Iris pigment epithelial cell (primary cell): ENCODE measurements around the gene MYBPC3.

ENCODE experiments used
- DNase-seq: peaks from one replicate; pipeline ENCODE4 v3.0.0-alpha.2; 2011; ENCODE audit warnings: low read depth

MYBPC3 gene

DNA sequence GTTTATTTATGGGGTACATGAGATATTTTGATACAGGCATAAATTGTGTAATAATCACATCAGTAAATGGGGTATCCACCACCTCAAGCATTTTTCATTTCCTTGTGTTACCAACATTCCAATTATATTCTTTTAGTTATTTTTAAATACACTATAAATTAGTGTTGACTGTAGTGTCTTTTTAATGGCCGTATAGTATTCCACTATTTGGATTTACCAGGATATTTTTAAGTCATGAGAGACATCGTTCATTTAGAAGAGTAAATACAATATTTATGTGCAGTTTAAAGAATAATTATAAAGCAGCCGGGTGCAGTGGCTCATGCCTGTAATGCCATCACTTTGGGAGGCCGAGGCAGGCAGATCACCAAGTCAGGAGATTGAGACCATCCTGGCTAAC lies 32.0 kb upstream of the MYBPC3 start:
- no peak for DNase-seq

DNA sequence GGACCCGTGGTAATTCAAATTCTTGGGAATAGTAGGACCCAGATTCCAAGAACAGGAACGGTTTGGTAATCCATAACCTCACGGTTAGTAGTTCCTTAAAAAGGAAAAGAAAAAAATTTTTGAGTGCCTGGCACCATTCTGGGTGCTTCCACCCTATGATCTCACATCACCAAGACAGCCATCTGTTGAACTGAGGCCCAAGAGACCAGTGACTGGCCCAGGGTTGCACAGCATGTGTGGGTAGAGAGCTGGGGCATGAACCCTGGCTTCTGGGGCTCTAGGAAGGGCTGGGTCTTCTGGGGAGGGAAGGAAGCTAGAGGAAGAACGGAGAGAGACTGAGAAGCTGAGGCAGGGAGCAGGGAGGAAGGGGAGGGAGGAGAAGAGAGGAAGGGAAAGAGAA lies 30.6 kb upstream of the MYBPC3 start:
- no peak for DNase-seq

DNA sequence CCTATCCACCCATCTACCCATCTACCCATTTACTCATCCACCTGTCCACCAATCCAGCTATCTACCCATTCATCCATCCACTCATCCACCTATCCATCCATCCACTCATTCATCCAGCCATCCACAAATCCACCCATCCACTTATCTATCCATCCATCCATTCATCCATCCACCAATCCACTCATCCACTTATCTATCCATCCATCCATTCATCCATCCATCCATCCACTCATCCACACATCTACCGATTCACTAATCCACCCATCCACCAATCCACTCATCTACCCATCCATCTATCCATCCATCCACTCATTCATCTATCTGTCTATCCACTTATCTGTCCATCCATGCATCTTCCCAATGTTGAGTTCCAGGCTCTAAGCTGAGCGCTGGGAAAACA lies 27.6 kb upstream of the MYBPC3 start:
- DNase-seq: no peak

DNA sequence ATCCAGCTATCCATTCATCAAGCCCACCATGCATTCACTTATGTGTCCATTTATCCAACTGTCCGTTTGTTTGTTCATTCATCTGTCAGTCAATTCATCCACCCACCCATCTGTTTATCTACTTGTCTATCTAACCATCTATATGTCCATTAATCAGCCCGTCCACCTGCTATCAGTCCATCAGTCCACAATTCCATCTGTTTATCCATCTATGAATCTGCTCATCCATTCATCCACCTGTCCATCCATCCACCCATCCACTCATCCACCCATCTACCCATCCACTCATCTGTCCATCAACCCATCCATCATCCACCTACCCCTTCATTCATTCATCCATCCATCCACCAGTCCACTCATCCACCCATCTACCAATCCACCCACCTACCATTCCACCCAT lies 26.8 kb upstream of the MYBPC3 start:
- no peak for DNase-seq

DNA sequence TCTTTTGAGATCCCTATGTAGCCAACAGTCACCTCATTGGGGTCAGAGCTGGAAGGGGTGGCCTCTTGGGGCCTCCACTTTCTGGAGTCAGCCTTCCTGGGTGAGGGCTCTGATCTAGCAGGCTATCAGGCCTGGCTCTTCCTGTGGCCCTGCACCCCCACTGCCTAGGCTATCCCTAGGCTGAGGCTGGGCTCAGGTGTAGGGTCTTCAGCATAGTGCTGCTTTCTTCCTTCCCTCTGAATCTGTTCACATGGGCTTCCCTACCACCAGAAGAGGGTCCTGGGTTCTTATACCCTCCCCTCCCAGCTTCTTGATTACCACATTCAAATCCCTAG lies 26.3 kb upstream of the MYBPC3 start:
- DNase-seq: no peak

DNA sequence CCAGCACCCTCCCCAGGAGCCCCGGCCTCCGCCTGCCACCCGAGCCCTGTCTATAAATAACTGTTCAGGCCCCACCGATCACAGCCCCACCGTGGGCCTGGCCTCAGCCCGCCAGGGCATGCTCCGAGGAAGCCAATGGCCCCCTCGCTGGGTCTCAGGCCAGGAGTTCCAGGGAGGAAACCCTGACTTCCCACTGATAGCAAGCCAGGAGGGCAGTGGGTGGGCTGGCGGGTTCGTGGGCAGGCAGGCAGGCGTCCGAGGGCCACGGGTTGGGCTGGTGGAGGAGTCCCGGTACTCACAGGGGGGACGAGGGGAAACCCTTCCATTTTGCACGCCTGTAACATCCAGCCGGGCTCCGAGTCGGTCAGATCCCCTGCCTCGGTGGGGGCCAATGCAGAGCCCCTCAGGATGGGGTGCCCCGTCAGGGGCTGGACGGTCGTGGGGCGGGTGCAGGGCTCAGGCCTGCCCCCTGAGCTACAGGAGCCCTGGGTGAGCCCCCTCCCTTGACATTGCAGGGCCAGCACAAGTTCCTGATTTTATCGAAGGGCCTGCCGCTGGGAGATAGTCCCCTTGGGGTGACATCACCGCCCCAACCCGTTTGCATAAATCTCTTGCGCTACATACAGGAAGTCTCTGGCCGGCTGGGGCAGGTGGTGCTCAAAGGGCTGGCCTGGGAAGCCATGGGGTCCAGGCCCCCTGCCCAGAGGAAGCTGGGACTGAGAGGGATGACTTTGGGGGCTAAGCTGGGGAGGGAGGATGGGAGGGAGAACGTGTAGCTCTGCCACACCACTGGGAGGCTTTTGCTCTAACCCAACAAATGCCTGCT lies 25.7 kb upstream of the MYBPC3 start, which contains the start of gene SPI1:
TSS of gene SPI1 (minus strand) at position 538 of the 826 bp plus-strand sequence. CDS start at position 344, 194 bp downstream.
- no peak for DNase-seq

DNA sequence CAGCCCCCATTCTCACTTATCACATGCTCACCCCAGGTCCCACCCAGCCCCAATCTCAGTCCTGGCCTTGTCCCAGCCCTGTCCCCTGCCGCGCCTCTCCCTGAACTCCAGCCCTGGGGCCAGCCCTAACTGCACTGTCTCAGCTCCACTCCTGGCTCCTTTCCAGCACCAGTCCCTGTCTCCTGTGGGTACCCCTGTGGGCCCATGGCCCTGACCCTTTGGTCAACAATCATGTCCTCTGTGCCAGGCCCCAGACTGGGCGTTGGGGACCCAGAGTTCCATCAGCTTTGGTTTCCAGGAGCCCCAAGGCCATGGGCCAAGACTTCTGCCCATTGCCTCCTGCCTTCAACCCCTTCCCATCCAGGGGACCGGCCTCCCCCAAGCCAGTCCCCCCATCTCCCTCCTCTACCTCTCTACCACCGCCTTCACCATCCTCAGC lies 25.1 kb upstream of the MYBPC3 start:
- DNase-seq: no peak

DNA sequence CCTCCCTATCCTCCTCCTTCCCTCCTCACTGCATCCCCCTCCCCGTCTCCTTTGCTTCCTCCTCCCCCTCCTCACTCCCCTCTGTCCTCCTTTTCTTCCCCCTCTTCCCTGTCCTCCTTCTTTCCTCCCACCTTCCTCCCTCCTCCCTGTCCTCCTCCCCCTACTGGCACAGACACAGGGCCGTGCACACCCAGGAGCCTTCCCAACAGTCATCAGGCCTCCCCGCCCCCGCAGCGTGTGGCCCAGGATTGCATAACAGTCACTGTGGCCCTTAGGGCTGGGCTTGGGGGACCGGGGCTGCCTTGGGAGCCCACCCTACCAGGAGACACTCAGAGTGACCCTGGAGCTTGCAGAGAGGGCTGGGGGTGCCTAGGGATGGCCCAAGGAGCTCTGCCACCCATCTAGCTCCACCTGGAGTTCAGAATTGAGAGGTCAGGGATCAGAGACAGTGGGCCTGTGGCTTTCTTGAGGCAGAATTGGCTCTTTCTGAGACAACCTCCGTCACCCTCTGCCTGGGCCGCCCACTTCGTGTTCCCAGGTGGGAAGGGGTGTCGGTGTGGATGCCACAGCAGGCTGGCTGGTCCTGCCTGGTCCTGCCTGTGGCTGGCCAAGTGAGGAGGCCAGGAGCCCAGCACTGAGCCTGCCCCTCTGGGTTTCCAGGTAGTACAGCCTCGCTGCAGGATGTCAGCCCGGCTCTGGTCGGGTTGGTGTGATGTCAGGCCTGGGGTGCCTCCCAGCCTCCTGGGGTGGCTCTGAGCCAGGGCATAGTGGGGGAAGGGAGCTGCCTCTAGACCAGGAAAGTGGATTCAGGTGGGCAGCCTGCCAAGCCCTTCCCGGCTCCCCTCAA lies 24.2 kb upstream of the MYBPC3 start:
- DNase-seq: no peak

DNA sequence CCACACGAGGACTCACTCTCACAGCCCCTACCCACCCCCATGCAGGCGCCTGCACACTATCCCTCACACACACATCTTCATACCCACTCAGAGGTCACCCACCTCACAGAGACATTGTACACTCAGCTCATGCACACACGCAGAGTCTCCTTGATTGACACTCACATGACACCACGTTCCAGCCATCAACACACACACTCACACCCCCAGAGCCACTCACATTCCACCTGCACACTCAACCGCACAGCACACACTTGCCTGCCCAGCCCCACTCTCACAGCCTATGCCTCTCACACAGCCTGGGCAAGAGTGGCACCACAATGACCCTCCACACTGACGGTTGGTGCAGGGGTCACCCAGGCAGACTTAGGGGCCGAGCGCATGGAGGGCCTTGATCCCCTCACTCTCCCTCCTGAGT lies 23.6 kb upstream of the MYBPC3 start:
- DNase-seq: no peak

DNA sequence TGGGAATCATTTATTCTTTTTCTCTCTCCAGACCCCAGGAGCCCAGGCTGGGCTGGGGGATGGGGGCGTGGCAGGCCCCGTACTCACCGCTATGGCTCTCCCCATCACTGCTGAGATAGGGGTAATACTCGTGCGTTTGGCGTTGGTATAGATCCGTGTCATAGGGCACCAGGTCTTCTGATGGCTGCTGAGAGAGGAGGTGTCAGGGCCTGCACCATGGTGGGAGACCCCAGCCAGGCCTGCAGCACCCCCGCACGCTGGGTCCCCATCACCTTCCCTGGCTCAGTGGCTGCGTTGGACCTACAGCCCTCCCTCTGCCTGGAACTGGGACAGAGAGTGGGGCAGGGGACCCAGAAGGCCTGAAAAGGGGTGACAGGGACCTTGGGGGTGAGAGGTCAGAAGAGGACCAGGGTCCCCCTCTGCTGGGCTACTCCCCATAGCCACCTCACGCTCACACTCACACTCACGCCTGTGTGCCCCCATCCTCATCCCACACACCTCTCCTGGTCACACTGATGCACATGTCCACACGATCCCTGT lies 23.1 kb upstream of the MYBPC3 start:
- no peak for DNase-seq

DNA sequence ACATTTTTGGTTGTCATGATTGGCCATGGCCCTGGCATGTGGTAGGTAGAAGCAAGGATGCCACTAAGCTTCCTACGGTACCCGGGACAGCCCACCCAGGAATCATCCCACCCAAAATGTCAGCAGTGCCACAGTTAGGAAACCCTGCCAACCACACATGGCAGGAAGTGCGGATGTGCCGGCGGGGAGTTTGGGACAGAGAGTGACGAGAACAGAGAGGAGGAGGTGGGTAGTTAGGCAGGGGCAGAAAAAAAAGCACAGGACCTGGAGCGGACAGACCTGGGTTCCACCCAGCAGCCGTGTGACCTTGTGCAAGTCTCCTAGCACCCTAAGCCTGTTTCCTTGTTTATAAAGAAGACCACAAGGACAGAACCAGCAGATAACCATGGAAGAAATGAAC lies 22.5 kb upstream of the MYBPC3 start:
- DNase-seq: no peak

DNA sequence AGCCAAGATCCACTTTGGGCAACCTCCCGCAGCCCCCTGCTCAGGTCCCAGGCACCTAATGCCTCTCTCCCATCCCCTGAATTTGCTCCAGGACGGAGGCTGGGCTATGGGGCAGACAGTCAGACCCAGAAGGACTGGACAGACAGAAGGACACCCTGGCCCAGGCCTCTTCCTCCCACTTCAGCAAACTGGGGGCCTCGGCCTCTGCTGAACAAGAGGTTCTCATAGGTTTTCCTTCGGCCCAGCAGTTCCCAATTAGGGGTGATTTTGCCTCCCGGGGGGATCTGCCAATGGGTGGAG lies 22.2 kb upstream of the MYBPC3 start:
- no peak for DNase-seq

DNA sequence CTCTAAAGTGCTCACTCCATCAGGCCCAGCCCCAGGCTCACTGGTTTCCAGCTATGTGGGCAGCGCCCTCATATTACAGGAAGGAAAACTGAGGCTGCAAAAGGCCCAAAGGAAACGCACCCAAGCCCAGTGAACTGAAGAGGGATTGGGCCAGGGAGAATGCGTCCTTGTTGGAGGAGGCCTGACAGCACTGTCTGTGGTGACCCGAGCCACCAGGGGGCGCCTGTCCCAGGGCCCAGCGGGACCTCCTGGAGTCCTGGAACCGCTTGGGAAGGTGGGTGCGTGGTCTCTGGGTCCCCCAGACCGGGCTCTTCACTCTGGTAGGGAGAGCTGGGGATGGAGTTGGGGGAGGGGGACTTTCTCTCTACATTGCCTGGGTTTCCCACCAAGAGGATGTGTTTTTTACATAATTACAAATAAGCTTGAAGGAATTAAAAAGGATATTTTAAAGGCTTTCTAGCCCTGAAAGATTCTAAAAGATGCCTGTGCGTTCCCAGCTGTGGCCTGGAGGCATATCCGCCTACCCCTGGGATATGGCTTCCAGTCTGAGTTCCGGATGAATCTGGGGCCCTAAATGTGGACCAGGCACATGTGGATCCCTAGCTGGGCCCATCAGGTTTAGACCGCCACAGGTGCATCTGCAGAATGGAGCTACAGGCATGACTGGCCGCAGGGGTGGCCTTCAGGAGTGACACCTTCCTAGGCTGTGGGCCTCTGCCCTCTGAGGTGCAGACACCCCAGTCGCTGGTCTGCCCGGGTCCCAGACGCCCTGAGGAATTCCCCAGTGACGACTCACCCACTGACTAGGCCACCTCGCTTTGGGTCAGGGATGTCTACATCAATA lies 21.6 kb upstream of the MYBPC3 start:
- DNase-seq: peak; percentile 61

DNA sequence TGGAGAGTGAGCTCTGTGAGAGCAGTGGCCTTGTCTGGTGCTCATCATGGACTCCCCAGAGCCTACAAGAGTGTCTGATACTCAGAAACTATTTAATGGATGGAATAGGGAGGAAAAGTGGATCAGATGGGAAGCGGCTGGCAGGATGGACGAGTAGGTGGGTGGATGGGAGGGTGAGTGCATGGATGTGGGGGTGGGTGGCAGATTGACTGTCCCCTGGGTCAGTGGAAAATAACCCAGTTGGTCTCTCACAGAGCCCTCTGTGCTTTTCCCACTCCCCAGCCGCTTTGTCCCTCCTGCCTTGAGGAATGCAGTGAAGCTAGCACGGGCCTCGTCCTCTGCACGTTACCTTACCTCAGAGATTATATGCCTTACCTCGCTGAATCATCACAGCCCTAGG lies 19.9 kb upstream of the MYBPC3 start:
- DNase-seq: no peak

DNA sequence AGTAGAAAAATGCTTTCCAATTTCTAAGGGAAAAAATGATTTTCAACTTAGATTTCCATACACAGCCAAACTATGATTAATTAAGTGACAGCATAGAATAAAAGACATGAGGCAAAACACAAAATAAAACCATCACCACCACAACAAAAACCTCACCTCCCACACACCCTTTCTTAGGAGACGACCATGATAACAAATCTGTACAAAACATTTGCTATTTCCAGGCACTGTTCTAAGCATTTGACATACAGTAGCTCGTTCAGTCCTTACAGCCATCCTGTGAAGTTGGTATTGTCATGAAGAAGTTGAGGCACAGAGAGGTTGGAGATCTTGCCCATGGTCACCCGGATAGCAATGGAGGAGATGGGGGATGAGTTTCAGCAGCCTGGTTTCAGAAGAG lies 17.2 kb upstream of the MYBPC3 start:
- no peak for DNase-seq

DNA sequence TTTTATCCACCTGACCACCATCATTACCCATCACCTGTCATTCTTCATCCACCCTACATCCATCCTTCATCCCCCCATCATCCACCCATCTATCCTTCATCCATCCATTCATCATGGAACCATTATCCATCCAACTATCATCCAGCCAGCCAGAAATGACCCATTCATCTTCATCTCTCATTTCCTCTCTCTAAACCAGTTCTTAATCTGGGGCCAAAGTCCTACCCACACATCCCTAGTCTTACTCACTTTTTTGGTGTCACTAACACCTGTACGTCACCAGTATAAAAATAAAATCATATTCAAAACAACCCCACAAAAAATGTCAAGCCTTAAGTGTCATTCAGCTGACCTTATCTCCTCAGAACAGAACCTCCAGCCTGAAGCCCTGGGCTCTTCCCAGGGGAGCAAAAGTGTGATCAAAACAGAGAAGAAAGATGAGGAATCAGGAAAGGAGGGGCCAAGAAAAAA lies 13.6 kb upstream of the MYBPC3 start:
- DNase-seq: no peak

DNA sequence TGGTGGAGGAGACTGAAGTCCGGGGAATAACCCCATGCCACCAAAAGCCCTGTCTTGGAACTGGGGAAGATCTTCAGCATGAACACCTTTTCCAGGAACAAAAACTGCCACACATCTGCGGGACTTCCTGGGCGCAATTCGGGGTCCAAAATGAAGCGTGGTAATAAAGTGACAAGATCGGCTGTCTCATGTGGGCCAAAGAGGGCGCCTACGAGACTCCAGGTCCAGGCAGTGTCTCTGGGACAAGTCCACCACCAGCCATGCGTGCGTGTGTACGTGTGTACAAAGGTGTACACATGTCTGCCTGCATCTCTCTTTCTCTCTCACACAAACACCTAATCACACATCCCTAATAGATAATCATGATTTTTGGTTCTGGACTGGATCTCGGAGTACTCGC lies 8.9 kb upstream of the MYBPC3 start:
- DNase-seq: no peak

DNA sequence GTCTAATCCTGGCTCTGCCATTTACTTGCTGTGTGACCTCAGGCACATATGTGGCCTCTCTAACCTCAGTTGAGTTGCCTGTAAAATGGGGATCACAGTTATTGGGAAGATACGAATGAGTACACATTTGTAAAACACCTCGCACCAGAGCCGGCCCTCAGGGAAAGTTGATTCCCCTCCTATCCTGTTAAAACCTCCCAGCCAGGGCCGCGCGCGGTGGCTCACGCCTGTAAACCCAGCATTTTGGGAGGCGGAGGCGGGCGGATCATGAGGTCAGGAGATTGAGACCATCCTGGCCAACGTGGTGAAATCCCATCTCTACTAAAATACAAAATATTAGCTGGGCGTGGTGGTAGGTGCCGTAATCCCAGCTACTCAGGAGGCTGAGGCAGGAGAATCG lies 7.8 kb upstream of the MYBPC3 start:
- no peak for DNase-seq

DNA sequence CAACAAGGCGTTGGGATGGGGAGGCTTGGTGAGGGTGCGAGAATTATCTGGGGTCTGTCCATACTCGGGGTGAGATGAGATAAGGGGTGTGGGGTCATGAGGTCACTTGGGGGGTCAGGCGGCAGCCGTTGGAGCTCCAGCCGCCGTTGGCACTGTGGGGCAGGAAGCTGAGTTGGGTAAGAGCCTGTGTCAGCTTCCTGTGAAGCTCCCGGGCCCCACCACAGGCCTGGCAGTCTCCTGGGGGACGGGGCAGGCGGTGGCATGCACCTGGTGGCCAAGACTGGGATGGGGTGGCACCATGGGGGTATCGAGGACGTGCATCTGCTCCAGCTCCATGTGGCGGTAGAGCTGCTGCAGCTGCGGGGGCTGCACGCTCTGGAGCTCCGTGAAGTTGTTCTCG lies 7.1 kb upstream of the MYBPC3 start:
- no peak for DNase-seq

DNA sequence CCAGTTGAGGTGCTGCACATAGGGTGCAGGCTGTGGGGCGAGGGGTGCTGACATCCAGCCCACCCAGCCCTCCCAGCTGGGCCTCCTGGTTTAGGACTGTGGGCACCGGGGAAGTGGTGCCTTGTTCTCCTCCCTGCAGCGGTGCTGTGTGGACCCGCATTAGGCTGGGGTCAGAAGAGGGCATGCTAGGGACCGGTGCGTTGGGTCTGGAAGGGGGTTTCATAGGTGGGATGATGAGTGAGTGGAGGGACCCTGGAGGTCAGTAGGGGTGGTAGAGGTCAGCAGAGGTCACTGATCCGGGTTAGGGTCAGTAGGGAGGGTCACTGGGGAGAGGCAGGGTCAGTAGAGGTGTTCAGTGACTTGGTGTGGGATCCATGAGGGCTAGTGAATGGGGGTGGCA lies 6.7 kb upstream of the MYBPC3 start:
- no peak for DNase-seq

DNA sequence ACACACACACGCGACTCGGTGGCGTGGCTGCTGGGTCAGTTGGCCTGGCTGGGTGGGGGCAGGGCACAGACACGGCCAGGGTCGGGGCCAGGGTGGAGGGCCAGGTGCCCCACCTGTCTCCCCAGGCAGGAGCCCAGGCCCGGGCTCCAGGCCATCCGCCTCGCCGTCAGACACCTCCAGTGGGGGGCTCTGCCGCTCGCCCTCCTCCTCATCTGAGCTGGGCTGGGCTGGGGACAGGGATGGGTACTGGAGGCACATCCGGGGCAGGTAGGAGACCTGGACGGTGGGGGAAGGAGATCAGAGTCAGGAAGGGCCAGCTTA lies 6.2 kb upstream of the MYBPC3 start:
- no peak for DNase-seq

DNA sequence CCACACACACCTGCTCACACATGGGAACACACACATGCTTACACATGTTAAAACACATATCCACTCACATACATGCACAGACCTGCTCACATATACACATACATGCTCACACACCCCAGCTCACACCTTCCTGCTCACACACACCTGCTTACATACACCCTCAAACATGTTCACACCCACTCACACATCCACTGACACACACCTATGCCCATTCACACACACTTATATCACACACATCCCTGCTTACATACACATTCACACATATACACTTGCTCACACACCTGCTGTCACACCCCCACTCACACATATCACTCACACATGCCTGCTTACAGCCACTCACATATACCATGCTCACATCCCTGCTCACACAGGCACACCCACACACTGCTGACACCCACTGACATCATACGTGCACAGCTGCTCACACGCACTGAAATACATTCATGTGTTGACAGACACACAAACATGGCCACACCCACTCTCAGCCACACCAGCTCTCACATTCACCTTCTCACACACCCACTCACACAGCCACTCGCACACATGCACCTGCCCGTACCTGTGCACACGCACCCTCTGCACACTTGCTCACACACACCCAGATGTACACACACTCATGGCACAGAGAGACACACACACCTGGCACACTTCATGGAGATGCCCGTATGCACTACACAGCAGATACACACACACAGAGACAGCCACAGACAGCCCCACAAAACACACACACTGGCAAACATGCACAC lies 5.7 kb upstream of the MYBPC3 start:
- no peak for DNase-seq
